GM18867 (cell line): Measurements from ENCODE around the gene DUSP16.
"Not testable (repeated sequence)": the region's sequence is repeated elsewhere in the genome, so short reads cannot be mapped to it uniquely, and the experiment has no call there.

Source experiments
- ATAC-seq: cut with Tn5 transposase; IDR thresholded peaks from one replicate; pipeline ENCODE4 v1.9.1; 2021; ENCODE audit warnings: mild to moderate bottlenecking, moderate library complexity; ENCODE audit not compliant: unreplicated experiment

The DUSP16 gene

DNA sequence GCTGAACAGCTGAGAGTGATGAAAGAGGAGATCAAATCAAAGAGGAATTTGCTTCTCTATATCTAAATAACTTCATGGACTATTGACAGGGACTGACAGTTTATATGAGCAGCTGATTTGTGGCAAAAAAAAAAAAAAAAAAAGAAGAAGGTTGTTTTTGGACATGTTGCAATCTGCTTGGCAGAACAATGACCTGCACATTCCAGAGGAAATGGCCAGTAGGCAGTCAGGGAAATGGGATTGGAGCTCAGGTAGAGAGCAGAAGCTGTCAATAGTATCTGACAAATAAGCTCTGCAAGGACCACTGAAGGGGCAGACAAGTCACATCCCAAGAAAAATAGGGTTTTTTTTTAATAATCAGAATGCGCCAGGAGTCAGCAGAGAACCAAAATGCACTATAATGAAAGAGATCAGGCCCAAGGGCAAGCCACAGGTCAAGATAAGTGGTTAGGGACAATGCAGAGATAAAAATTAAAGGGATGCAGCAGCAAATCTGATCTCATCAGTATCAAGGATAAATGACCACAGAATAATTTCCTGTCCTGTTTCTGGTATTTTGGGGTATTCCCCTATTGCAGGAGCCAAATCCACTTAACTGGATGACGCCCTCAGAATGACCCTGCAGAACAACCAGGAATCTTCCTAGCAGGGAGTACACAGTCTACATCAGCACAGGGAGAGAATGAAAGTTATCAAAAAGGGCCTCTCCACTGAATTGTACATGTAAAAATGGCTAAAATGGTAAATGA is 22.6 kb upstream of the DUSP16 start:
- ATAC-seq, result no peak

DNA sequence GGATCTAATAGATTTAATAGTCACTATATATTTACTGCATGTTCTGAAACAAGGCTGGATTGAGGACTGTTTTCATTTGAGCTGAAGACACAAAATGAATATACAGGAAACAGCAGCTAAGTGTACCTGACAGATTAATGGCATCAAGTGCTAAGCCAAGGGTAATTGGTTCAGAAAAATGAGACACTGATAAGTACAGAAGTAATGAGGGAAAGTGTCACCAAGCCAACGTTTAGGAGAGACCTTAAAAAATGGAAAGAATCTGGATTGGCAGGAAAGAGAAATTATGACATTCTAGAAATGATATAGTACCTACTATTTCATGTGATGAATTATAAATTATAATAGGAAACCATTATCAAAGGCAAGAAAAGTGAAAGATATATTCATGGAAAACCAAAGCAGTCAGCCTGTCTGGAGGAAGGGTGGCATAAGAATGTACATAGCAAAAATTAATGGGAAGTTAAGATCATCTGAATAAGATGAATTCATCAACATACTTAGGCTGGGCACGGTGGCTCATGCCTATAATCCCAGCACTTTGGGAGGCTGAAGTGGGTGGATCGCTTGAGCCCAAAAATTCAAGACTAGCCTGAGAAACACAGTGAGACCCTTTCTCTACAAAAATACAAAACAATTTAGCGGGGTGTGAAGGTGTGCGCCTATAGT is 21.0 kb upstream of the DUSP16 start:
- no peak for ATAC-seq

DNA sequence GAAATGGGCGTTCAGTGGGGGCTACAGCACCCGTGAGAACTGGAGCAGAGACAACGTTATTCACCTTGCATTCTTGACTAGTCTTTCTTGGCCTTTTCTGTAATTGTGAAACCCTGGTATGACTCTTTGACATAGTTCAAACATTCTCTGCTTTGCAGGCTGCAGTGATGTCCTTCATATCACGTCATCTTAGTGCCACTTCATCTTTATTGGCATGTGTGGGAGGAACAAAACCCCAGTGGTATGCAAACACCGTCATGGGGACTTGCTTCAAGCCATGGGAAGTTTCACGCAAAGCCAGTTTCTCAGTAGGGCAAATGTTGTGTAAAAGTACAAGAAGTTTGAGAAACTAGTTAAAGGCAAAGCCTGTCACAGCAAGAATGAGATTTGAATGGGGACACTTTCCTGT is 20.2 kb upstream of the DUSP16 start:
- peak; percentile 93 for ATAC-seq

DNA sequence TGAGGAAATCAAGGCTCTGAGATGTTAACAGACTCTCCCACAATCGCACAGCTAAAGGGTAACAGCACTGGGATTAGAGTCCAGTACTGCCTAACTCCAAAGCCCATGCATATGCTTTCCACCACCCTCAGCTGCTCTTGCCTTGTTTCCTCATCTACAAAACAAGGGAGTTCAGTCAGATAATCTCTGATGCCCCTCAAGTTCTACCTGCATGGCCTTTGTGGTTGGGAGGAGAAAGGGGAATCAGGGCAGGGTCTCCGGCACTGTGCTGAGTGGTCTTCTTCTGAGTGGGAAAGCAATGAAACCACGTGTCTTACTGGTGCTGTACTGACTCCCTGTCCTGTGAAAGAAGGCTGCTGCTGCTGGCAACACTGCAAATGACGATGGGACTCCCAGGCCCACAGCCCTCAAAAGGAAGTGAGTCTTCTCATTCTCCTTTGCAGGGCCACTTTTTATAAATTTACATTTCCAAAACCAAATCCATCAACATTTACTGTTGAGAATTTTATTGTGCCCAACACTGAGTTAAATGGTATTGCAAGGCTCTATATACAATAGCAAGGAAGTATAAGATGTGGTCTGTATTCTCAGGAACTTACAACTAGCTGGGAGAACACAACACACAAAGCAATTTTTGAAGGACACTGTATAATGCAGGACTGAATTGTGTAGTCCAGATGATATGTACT is 19.7 kb upstream of the DUSP16 start:
- ATAC-seq, result peak; percentile 33

DNA sequence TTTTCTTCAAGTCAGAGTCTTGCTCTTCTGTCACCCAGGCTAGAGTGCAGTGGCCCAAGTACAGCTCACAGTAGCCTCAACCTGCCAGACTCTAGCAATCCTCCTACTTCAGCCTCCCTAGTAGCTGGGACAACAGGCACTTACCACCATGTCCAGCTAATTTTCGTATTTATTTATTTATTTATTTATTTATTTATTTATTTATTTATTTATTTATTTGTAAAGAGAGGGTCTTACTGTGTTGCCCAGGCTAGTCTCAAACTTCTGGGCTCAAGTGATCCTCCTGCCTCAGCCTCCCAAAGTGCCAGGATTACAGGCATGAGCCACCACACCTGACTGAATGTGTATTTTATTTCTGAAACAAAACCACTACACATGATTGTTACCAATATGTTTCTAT is 18.1 kb upstream of the DUSP16 start:
- ATAC-seq, result not testable (repeated sequence)

DNA sequence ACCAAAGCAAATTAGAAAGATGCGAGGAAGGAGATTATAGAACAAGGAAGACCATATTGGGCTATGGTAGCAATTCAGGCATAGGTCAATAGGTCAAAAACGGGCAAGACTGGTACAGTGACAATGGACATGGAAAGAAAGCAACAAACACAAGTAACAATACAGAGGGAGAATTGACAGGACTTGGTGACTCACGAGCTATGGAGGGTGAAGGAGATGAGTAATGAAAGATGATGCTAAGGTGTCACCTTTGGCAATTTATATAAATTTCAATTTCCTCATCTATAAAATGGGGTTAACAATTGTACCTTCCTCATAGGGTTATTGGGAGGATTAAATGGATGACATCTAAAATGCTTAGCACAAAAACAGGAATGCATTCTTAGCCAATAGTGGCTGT is 15.1 kb upstream of the DUSP16 start:
- ATAC-seq, result no peak

DNA sequence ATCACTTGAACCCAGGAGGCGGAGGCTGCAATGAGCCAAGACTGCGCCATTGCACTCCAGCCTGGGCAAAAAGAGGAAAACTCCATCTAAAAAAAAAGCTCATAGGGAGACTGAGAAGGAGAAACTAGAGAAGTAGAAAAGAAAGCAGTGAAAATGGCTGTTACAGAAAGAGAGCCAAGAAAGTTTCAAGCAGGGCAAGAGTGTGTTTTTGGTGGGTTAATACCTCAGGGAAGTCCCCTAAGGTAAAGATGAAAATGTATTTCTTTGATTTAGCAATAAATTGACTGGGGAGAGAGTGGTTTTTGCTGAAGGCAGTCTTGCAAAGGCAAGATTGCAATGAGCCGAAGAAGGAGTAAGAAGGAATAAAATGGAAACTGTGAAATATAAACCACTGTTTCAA is 10.0 kb upstream of the DUSP16 start:
- ATAC-seq, result no peak

DNA sequence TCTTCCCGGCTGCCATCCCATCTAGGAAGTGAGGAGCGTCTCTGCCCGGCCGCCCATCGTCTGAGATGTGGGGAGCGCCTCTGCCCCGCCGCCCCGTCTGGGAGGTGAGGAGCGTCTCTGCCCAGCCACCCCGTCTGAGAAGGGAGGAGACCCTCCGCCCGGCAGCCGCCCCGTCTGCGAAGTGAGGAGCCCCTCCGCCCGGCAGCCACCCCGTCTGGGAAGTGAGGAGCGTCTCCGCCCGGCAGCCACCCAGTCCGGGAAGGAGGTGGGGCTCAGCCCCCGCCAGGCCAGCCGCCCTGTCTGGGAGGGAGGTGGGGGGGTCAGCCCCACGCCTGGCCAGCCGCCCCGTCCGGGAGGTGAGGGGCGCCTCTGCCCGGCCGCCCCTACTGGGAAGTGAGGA is 3.3 kb upstream of the DUSP16 start:
- not testable (repeated sequence) for ATAC-seq

DNA sequence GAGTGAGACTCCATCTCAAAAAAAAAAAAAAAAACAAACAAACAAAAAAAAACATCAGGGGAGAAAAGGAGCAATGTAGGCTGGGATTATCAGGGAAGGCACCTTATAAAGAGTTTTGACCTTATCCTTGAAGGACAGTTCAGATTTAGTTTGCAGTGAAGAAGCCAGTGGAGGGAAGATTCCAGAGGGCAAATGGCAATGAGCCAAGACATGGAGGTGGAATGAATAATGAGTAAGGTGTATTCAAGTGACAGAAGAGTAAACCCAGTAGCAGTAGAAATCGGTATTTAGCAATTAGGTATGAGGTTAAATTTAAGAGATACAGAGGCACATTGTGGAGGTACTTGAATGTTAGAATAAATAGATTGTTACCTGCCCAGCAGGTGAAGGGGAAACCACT is 2.2 kb upstream of the DUSP16 start:
- ATAC-seq, result no peak

DNA sequence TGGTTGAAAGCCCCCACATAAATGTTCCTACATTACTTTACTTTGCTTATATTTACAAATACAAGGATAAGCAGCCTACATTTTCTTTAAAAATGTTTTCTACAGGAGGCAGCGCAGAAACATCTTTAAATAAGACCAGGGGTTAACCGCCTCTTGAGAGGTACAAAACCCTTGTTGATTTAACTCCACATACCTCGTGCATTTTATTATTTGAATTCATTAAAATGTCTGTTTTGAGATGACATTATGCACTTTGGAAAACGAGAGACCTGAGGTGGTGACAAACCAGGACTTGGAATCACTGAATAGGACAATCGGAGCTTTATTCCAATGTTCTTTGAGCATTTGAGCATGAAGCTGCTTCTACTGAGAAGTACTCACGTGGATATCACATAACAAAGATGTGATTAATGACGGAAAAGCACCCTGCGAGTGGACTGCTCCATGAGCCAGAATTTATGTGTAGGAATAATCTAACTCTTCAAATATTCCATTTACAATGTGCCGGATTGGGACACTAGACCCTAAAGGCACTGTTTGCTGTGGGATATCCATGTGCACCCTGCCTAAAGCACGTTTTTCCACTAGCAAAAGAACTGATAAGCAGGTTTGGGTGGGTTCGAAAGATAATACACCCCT is 746 bp upstream of the DUSP16 start:
- no peak for ATAC-seq

DNA sequence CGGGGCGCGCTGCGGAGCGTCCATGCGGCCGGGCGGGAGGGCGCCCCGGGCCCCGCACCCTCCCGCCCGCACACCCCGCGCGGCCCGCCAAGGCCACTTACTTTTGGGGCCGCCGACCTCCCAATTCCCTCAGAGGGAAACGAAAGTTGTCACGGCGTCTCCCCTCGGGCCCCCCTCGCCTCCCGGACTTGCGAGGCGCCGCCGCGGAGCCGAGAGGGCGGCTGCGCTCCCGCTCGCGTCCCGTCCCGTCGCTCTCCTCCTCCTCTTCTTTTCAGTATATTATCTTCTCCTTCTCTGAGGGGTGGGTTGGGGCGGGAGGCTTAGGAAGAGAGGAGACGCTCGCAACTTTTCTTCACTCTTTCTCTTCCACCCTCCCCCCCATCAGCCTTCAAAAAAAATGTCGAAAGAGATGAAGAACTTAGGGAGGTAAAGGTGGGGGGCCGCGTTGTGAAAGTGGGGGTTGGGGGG is 613 bp downstream of the DUSP16 start:
- ATAC-seq, result no peak

DNA sequence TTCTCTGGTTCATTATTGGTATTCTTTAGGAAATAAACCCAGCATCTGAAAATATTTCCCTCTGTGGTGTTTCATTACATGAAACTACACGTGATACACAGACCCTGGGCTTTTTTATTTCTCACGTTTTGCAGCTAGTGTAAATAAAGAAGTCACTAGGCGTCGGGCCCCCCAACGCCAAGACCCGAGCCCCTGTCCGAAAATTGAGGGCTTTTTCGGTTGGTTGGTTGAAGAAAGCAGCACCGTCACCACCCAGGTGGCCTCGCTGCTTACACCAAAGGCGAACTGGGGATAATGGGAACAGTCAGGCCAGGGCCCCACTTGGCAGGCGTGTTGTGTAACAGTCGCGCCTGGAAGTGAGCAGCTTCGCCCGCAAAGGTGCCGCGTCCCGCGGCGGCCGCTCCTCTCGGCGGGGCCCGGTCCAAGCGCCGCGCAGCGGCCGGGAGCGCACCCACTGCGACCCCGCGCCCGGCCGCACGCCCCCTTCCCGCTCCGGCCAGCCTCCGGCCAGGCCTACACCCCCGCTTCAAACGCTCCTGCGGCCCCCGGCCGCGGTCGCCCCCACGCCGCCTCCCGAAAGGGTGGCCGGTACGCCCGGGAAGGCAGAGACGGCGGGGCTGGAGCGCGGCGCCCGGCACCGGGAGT is 1.2 kb downstream of the DUSP16 start:
- no peak for ATAC-seq

DNA sequence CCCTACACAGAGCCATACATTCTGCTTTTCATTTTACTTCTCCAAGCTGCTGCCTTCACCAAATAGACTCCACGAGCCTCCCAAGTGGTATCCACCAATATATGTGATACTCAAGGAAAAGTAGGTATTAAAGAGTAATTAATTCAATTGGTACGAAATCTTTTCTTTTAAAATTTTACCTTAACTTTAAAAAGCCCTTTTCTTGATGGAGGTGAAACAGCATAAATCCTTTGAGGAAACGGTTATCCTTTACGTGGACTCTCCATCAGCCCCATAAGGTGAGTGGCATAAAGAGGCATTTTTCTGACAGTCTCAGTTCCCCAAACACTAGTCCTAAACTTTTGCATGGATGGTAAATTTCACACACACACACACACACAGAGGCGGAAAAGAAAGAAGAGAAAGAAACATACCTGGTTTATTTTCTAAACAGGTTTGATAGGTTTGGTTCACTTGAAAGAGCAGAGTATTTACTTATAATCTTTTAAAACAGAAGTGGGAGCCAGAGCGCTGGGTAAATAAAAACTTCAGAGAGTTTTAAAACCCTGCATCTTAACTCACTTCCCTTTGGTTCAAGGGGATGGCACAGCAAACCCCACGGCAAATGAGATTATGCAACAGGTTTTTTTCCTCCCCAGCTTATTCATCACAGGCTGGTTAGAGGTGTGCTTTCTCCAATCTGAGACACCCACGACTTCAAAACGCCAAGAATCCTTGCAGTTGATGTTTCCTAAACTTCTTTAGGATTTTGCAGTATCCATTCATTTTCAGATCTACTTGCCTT is 1.9 kb downstream of the DUSP16 start:
- peak; percentile 35 for ATAC-seq

DNA sequence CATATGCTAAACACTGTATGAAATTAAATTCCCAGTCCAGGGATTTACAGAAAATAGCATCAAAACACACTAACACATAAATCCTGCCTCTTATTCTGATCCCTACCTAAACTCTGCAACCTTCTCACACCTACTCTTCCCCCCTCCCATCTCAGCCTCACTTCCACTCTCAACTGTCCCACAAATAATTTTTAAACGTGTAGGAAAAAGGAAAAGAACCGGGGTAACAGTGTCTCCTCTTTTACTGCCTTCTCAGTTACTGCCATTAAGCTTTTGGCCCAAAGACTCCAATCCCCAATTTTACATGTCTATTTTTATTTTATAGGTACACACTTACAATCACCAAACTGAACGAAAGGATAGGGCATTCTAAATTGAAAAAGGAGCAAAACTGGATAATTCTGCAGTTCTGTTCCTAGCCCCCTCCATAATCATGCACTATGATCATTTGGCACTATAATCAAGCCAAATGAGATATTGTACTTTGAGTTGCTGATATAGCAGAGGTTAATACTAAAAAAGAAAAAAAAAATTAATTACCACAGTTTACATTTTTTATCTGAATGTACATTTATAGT is 2.9 kb downstream of the DUSP16 start:
- ATAC-seq, result no peak

DNA sequence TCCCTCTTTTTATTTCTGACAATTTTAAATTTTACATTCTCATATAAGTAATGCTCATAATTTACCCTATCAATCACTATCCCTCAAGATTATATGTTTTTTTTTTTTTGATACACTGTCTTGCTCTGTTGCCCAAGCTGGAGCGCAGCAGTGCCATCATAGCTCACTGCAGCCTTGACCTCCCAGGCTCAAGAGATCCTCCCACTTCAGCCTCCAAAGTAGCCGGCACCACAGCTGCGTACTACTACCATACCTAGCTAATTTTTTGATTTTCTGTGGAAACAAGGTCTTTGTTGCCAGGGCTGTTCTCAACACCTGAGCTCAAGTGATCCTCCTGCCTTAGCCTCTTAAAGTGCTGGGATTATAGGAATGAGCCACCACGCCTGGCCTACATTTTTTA is 4.4 kb downstream of the DUSP16 start:
- no peak for ATAC-seq

DNA sequence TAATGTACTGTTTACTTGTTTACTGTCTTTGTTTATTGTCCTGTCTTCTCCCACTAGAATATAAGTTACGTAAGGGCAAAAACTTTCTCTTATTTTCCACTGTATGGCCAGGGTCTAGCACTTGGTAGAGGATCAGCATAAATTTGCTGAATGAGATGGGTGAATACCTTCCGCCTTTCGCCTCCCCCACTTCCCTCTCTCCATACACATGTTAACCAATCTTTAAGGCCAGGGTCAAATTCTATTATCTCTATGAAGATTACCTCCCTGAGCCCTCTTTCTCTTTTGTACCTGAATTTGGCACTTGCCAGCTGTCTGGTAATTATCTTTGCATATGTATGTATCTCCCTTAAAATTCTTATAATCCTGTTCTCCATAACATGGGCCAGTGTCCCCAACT is 4.9 kb downstream of the DUSP16 start:
- no peak for ATAC-seq

DNA sequence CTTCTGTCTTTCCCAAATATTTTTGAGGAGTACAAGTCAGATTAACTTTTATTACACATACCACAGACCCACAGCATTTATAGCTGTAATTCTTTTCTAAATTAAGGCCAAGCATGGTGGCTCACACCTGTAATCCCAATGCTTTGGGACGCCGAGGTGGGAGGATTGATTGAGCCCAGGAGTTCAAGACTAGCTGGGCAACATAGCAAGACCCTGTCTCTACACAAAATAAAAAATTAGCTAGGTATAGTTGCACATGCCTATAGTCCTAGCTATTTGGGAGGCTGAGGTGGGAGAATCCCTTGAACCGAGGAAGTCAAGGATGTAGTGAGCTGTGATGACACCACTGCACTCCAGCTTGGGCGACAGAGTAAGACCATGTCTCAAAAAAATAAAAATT is 7.0 kb downstream of the DUSP16 start:
- no peak for ATAC-seq

DNA sequence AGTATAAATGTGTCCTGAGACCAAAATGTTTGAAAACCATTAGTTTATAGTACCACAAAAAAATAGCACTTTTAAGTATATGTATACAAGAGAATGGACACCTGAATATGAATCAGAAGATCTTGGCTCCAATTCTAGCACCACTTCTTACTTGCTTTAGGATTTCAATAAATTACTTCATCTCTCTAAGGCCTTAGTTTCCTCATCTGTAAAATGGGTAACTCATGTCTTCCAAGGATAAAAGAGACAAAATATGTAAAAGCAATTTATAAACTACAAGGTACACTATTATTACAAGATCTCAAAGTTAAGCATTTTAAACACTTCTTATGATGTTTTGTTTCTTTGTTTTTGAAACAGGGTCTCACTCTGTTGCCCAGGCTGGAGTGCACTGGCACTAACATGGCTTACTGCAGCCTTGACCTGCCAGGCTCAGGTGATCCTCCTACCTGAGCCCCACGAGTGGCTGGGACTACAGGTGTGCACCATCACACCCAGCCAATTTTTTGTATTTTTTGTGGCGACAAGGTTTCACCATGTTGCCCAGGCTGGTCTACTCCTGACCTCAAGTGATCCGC is 9.4 kb downstream of the DUSP16 start:
- no peak for ATAC-seq

DNA sequence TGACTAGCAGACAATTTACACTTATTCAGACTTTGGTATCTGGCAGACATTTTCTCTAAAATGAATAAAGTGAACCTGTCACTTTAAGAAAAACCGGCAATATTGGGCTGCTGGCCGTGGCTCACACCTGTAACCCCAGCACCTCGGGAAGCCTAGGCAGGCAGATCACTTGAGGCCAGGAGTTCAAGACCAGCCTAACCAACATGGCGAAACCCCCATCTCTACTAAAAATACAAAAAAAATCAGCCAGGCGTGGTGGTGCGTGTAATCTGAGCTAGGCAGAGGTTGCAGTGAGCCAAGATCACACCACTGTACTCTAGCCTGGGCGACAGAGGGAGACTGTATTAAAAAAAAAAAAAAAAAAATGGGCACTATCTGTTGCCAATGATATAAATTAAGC is 11.5 kb downstream of the DUSP16 start:
- ATAC-seq, result no peak

DNA sequence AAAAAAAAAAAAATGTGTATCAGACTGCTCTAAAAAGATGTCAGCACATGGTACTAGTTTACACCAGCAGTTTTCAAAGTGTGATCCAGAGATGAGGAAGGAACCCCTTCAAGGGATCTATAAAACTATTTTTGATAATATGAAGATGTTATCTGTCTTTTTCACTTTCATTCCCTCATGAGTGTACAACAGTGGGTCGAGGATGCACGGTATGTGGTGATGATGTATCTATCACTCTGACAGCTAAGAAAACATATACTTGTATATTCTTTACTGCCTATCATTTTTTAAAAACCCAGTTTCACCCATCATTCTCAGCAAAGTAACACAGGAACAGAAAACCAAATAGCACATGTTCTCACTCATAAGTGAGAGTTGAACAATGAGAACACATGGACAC is 12.4 kb downstream of the DUSP16 start:
- ATAC-seq, result no peak
